Medulla oblongata (tissue), 1 donor: ENCODE measurements around the gene LEF1.

Source experiments
- DNase-seq: peaks from one replicate; pipeline ENCODE4 v3.0.0-alpha.2; 2015; ENCODE audit errors: extremely low spot score

LEF1 gene

DNA sequence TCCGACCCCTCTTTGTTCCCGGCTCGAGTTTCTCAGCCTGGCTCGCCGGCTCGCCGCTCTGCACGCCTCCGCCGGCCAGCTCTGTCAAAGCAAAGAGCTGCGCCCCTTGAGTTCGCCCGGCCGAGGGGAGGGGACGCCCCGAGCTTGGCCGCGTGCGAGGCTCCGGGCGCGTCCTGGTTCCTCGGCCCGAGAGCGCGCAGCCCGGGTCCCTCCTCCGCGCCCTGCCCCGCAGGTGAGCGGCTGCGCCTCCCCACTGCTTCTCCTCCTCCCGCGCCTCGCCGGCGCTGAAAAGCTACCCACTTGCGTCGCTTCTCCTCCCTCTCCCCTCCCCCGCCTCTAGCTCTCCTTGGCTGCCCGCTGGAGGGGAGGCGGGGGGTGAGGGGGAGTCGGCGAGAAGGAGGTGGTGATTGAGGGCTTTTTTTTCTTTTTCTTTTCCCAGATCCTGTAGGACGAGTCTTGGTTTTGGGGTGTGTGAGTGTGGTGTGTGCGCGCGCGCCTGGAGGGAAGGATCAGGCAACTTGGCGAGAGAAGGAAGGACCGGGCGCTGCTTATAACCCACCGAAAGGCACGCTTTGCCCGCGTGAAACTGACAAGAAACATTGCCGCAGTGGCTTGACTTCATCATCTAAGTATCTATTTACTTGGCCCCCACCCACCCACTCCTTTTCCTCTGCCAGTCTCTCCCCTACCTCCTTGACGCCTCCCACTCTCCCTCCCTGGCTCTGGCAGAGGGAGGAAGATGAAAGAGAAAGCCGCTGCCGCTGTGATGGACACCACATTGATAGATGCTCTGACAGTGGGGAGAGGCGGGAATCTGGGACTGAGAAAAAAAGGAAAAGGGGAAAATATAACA lies at the start of gene LEF1:
LEF1 (minus strand) TSS at position 262 of the 853 bp plus-strand sequence. CDS start 1,165 bp downstream, outside the sequence.
- no peak for DNase-seq

DNA sequence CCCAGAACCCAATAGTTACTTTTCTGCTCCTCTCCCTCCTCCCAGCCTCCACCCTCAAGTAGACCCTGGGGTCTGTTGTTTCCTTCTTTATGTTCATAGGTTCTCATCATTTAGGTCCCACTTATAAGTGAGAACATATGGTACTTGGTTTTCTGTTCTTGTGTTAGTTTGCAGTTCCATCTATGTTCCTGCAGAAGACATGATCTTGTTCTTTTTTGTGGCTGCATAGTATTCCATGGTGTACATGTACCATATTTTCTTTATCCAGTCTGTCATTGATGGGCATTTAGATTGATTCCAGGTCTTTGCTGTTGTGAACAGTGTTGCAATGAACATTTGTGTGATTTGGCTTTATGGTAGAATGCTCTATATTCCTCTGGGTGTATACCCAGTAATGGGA lies 47.8 kb upstream of the LEF1 start:
- no peak for DNase-seq

DNA sequence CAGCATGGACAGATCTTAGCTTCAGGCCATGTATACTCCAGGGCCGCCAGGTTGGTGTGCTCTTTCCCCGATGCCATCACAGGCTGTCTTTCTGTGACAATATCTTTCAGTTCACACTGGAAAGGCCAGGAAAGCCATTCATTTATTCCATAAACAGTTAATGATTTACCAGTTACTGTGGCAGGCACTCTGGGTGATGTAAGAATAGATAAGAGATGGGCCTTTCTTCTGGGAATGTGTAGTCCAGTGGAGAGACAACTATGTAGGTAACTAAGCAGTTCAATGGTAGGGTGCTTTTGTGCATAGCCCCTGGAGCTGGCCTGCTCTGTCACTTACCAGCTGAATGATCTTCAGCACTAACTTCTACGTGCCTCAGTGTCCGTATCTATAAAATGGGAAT lies 46.3 kb upstream of the LEF1 start:
- no peak for DNase-seq

DNA sequence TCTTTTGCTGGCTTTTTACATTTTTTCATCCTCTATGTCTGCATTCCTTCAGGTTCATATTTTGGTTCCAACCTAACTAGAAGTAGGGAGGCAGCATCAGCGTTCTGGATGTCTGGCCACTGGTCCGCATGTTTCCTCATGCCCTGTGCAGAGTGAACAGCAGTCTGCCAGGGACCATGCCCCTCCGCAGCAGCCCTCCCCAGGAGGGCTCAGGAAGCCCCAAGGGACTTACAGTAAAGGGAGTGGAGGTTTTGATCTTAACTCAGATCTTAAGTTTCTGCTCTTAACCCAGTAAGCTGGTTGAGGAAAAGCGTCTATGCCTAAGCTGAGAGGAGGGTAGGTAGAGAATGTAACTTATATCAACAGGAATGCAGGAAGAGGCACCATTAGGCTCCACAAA lies 45.0 kb upstream of the LEF1 start:
- no peak for DNase-seq

DNA sequence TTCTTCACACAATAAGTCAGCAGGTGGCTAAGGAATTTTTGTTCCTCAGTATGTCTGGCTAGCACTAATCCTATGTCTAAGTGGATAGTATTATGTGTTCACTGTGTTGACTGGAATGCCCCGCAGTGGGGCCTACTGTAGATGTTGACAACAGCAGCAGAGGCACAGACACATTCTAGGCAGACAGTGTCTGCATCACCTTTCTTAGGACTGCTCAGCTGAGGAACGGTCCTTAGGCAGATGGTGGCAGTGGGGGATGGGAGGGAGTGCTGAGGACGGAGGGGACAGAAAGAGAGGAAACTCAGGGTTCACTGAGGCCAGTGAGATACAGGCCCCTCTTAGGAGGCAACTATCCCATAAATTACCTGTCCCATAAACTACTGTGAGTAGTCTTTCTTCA lies 44.6 kb upstream of the LEF1 start:
- DNase-seq: no peak

DNA sequence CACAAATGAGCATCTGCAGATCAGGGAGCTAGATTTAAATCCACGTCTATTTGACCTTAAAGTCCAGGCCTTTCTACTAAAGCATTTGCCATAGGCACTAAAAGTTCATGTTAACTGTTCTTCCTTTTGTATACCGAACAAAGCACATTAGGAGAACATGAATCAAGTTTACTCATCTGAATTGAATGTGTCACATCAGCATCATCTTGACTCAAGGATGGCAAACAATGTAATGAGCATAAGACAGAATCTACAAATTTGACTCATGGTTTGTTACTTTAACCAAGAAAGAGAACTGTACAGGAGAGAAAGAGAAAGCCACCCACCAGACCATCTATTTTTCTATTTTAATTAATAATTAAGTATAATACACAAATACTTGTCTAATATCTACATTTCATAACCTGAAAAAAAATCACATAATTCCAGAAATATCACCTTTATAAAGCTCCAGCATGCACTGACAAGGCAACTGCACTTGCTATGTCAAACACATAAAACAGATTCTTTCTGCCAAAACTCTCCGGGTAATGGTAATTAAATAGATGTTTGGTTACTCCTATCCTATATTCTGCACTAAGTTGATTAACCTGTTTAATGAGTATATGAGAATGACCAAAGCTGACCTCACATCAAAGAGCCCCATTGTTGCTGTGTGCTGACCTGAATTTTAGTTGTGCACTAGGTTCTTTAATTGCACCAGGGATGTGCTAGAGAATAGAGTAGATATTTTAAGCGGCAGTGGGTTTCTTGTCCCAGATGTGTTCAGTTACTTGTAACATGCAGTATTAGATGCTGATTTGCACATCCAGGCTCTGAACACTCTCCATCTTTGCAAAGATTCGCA lies 42.5 kb upstream of the LEF1 start:
- DNase-seq: no peak

DNA sequence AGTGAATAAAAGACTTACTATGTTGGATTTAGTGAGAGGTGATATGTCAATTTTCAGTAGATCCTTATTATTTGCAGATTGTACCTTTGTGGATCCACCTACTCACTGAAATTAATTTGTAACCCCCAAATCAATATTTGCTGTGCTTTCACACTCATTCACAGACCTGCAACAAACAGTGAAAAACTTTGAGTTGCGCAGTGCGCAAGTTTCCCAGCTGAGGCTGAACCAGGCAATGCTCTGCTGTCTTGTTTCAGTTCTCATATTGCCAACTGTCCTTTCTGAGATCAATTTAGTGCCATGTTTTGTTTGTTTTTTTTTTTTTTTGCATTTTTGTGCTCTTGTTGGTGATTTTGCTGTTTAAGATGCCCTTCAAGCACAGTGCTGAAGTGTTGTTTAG lies 40.8 kb upstream of the LEF1 start:
- no peak for DNase-seq

DNA sequence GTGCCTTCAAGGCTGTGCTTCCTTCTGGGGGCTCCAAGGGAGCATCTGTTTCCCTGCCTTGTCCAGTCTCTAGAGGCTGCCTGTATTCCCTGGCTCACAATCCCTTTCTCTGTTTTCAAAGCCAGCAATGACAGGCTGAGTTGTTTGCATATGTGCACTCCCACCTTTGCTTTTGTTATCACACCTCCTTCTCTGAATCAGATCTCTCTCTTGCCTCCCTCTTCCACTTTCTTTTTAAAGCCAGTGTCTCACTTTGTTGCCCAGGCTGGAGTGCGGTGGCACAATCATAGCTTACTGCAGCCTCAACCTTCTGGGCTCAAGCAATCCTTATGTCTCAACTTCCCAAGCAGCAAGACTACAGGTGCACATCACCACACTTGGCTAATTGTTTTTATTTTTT lies 37.1 kb upstream of the LEF1 start:
- DNase-seq: no peak

DNA sequence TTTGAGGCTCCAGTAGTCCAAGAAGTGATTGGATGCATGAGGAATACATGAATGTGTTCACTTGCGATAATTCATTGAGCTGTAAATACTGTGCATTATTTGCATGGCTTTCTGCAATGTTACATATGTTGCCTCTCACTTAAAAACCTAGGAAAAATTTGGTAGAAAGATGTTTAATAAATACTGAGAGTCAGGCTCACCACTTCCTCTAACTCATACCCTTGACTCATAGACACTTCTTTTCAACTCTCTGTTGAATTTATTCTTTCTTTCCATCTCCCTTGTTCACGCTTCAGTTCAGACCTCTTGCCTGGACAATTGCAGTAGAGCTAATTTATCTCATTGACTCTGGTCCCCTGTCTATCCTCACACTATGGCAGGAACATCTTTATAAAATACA lies 35.8 kb upstream of the LEF1 start:
- no peak for DNase-seq

DNA sequence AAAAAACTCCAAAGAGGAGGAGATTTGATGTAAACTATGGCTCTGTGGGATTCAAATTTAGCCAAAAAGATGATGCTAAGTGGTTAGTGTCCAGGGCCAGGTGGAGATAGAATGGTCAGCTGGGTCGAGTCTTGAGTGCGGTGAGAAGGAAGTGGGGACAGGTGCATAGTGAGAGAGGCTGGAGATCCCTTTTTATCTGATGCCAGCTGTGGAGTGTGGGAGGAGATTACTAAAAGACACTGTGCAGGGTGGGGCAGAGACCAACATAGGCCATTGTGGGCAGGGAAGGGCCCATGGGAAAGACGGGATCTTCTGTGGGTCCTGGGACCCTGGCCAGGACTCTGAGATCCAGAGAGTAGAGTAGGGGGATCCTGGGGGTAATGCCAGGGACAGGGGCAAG lies 34.6 kb upstream of the LEF1 start:
- DNase-seq: no peak

DNA sequence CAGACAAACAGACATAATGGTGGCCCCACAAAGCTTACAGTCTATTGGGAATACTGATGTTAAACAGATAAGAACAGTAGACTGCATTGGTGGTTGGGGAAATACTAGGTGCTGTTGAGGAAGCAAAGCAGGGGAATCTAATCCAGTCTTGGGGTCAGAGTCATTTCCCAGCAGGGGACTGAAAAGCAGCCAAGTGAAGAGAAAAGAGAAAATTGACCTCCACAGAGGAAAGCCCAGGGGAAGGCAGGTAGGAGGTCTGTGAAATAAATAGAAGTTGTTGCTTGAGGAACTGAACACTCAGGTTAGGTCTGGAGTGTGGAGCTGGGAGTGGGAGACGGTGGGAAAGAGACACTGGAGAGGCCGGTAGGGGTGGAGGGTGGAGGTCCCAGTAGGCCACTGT lies 33.0 kb upstream of the LEF1 start:
- DNase-seq: no peak

DNA sequence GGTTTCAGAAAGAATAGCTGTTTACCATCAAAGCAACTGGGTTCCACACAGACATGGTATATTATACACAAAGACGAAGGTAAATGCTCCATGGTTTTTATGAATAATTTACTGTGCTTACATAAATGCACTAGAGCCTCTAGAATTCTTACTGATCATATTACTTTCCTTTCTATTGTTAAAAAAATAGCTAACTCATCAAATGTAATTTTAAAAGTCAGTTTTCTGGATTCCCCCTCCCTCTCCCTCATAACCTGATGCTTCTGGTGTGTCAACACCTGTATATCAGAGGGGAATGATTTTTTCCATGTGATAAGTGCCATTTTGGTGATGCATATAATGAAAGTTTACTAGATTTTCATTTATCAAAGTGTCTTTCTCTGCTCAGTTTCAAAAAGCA lies 31.1 kb upstream of the LEF1 start:
- DNase-seq: no peak

DNA sequence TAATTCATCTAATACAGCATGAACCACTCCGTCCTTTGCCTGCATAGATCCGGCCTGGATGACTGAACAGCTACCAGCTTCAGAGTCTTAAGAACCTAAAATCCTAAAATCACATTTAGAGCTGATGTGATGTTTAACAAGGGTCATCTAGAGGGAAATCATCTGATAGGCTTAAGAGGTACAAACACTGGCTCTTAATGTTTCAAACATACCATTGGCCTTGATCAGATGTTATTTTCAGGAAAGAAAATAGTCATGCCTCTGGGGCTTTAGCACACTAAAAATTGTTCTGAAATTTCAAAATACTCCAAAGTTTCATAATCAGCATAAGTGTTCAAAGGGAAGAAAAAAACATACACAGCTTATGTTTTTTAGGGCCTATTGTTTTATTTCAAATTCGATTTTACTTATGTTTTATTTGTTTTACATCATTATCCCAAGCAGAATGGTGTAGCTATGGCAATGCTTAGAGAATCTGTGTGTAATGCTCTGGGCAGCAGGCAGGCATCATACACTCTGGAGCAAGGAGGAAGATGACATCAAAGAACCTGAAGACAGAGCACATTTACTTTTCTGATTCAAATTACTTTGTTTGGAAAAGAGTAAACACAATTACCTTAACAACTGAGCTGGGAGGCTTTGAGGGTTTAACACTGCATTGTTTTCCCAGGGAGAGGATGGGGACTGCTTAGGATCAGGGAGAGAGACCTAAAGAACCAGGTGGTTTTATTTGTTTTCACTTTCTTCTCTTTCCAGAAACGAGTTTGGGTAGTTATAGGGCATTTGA lies 25.3 kb upstream of the LEF1 start:
- DNase-seq: no peak

DNA sequence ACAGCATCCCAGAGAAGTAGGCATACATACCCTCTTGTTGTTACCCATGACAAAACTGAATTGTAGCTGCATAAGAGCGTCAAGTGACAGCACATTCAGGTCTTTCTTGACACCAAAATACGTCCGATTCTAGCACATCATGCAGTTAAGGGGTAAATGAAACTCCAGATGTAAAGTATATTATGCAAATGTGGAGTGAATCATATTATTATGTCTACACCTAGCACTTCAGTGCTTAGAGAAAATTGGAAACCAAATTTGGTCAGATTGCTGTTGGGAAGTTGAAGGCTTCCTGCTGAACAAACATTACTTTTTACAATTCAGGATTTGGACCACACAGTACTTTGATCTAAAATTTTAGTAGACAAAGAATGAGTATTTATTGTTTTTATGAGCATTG lies 24.2 kb upstream of the LEF1 start:
- DNase-seq: no peak

DNA sequence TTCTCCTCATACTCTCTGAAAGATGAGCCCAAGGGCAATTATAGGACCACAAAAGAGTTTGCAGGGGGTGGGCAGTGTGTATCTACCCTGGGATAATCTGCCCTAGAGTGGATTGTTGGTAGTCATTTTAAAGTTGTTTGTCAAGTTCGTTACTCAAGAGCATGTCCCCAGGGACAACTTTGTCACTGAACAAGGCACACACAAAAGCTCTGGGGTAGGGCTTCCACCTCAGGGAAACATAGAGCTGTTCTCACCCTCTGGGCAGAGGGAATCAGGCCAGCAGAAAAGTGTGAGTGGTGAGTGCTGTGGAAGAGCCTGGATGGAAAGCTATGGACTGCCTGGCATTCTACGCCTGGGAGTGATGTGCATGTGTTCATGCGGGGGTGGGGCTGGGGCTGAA lies 23.3 kb upstream of the LEF1 start:
- DNase-seq: no peak

DNA sequence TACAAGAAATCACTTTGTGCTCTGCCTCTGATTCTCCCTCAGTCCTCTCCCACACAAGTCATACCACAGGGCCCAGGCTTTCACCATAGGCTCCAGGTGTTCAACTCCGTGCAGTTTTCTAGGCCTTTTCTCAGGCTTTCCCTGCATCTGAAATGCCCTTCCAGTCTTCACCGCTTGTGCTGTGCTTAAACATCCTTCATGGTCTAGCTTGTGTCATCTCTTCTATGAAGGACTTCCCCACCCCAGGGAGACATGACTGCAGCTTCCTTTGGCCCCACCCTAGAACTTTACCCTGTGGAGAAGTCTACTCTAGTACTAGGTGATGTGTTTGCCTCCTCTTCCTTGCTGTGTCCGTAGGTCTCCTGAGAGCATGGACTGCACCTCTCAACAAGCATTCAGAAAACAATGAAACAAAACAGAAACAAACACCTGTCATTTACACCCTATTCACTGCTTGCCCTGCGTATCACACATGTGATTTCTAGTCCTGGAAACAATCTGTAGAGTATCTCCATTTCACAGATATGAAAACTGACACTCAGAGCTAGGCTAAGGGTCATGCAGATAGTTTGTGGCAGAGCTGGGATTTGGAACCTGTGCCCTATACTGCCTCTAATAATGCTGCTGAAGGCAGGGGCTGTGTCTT lies 22.7 kb upstream of the LEF1 start:
- DNase-seq: no peak

DNA sequence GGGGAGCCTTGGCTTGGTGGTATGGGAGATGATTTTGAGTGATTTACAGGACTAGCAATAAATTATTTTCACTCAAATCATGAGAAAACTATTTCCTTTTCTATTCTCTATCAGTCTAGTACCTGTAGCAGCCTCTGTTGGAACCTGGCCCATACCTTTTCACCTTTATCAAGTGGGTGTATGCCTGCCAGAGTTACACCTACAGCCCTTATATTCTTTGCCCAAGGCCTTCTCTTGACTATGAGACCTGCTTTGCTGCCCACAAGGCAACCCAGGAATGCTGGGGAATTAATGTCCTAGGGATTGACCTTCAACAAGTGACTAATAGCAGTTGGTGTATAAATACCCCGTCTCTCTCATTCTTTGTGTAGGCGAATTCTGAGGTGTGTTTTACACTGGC lies 20.0 kb upstream of the LEF1 start:
- no peak for DNase-seq

DNA sequence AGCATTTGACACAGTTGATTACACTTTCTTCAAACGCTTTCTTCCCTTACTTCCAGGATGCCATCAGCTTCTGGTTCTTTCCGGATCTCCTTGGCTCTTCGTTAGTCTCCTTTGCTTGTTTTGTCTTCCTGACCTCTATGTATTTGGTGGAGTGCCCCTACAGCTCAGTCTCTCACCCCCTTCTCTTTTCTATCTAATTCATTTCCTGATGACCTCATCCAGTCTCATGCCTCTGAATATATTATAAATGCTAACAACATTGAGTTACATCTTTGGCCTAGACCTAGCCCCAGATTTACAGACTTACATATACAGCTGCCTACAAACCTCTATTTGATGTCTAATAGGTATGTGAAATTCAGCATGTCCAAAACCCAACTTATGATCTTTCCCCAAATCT lies 16.5 kb upstream of the LEF1 start:
- DNase-seq: no peak

DNA sequence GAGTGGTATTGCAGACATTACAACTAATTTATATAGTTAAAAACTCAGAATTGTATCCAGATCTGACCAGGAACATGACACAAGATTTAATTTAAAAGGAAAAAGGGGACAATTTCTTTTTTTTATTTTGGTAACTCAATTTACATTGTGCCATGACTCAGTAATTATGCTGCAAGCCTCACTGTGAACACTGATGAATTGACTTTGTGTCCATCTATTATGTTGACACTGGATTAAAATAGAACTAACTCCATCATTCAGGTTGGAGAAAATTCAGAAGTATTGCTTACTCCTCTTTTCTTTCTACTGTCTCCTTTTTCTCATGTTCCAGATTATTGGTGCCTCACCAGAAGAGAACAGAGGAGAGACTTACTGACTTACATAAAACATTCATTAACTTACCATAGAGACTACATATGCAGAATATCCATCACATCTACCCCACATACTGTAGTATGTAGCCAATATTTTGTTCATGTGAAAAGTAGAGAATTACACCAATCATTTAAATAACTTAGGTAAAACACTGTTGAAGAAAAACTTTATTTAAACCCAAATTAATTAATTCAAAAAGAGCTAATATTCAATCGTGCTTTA lies 15.8 kb upstream of the LEF1 start:
- no peak for DNase-seq

DNA sequence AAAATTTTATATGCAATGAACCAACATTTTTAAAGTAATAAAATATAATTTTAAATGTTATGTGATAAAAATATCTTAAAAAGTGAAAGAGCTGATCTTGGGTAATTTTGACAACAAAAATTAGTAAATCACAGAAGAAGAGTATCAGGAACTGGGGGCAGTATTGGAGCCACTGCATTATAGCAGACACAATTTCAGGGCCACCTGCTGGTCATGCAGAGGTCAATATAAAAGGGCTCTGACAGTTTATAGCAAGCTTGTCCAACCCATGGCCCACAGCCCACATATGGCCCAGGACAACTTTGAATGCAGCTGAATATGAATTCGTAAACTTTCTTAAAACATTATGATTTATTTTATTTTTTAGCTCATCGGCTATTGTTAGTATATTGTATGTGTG lies 13.0 kb upstream of the LEF1 start:
- no peak for DNase-seq

DNA sequence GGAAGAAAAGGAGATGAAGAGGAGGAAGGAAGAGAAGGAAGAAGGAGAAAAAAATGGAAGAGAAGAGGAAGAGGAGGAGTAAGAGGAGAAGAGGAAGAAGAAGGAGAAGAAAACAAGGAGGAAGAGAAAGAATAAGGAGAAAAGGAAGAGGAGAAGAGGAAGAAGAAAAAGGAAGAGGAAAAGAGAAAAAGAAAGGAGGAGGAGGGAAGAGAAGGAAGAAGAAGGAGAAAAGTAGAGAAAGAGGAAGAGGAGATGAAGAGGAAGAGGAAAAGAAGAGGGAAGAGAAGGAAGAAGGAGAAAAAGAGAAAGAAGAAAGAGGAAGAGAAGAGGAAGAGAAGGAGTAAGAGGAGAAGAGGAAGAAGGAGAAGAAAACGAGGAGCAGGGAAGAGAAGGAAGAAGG lies 11.8 kb upstream of the LEF1 start:
- DNase-seq: no peak
